G401 (cell line): Measurements from ENCODE around the gene TCF7L1. TPM values are rescaled to one million over a fixed set of nuclear protein-coding genes. Genes with fewer than 3 reads are reported as not detected.

Source experiments
- DNase-seq: peaks from one replicate; pipeline ENCODE4 v3.0.0-alpha.2; 2015; ENCODE audit warnings: low spot score
- in situ Hi-C: cut with HindIII; loops from 2 replicates; pipeline ENCODE4 v1.10.0; 2016; ENCODE audit warnings: low sequenced_read_pairs, mixed read lengths
- total RNA-seq: library from RNA; depleted of rRNA; stranded (reverse); fragments of >200 nt; shearing (Covaris generic); gene quantifications from 2 replicates; pipeline ENCODE4 v1.2.3, GENCODE V29; 2014; rRNA removed

Gene TCF7L1
- total RNA-seq, 1 experiment from 2014 or later, result 0.44 TPM

- no peak for DNase-seq
- in situ Hi-C loops, result no loop called here
These were observed 222.3 kb downstream of the TCF7L1 start for GRCh38 chr2:85355521-85355920.

DNA sequence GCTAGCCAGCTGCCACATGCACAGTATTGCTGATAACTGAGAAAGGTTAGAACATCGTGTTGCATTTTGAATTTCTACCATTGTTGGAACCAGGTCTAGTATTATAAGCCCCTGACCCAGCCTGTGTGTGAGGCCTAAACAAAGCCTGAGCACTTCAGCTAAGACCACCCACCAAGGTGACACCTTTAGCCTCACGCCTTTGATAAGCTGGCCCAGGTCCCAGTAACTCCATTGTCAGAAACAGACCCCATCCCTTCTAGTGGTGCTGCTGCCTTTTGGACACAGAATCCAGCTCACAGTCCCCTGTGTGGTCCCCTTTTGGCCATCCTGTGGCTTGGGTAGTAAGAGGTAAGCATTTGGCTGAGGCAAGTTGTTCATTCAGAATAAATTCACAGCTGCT, 223.0 kb downstream of the TCF7L1 start:
- no peak for DNase-seq
- in situ Hi-C loops, result no loop called here

GRCh38 chr2:85357736-85358135, 224.5 kb downstream of the TCF7L1 start:
- DNase-seq, result no peak
- in situ Hi-C loops, result no loop called here

Other genes with a start within 250 kb of the TCF7L1 start
- gene TMSB10, start 227.7 kb upstream of the TCF7L1 start, total RNA-seq, result 1,848 and 2,842 TPM in 2 replicates
- gene KCMF1, start 162.2 kb upstream of the TCF7L1 start, total RNA-seq, result 53.3 and 133 TPM in 2 replicates
- gene TGOLN2, start 194.6 kb downstream of the TCF7L1 start, total RNA-seq, result 14.1 and 16.9 TPM in 2 replicates
- 32.1 and 39.6 TPM in 2 replicates for gene RETSAT, start 221.1 kb downstream of the TCF7L1 start, total RNA-seq
- gene ELMOD3, start 221.4 kb downstream of the TCF7L1 start, total RNA-seq, result 11.0 and 11.2 TPM in 2 replicates